ENCODE measurements around the gene TMA7B. TPM values are rescaled to one million over a fixed set of nuclear protein-coding genes. Genes with fewer than 3 reads are reported as not detected.

The TMA7B gene
- total and polyA plus RNA-seq, 2 donors (not counting 1 experiment from before 2014, with no cell fraction given) = 0.85 to 1.4 TPM

DNA sequence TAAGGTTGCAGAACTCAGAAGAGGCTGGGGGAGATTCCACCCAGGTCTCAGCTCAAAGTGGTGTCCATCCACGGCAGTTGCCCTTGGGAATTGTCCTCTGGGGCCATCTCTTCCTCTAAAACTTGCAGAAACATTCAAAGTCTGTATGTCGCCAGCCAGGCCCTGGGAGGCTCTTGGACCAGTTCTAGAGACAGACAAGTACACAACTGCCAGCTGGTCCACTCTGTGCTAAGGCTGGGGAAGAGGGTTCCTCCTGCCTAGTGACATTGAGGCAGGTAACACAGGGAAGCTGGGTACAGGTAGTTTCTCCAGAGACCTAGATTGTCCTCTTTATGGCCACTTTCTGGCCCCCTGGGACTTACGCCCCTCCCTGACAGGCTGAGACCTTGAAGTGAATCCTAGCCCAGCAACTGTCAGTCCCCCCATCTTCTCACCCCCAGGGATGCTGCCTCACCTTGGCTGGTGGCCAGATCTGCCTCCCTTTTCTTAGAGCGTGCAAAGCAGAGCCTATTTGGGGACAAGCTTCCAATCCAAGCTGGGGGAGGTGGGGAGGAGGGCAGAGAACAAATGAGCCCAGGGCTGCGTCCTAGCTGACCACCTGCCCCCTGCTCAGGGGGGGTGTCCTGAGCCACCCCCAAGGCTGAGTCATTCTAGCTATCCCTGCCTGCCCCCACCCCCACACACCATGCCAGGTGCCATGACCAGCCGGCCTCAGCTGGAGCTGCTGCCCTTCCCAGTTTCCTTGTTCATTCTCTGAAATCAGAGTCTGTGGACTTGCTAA is 42.9 kb downstream of the TMA7B start:
- peaks cover 0 to 14% (median 0%) of the 10 kb centered on the region in 4 experiments for H3K27me3 ChIP-seq (replicated peaks in 1 of 4; ENCODE audit: control extremely low read depth in 1 of 4, control insufficient read depth in 3 of 4, insufficient read depth in 4 of 4, low read length in 3 of 4)
- H3K79me2 ChIP-seq (ENCODE audit: control insufficient read depth, insufficient read depth, low read length) = no peaks in the 10 kb centered on the region
- no peaks in the 10 kb centered on the region for H3K36me3 ChIP-seq (replicated peaks in 1 of 2; ENCODE audit: control extremely low read depth in 1 of 2, control insufficient read depth in 1 of 2, extremely low read depth in 1 of 2, insufficient read depth in 2 of 2, low read length in 1 of 2)
- Mint-ChIP-seq H3K4me1 (no peaks in the 10 kb centered on the region), H3K9me3 (ENCODE audit: insufficient read depth) (no peaks in the 10 kb centered on the region), H3K27ac (no peak overlapping the region), H3K27me3 (peaks cover 37% of the 10 kb centered on the region), H3K4me3 (no peak overlapping the region)
- WGBS (ENCODE audit: insufficient coverage) = 76% methylated on average over 3 of the region's 6 CpGs
- ChIA-PET CTCF (interaction anchor here (0.6 to 2.8 kb wide), 4 partner anchors 21 to 368 kb away, joined by 4 to 9 read pairs (median 6); no protein-coding TSS in a partner anchor), POLR2A (no interaction called here)
- no peaks in the 10 kb centered on the region for H3K9me3 ChIP-seq (ENCODE audit: control extremely low read depth in 1 of 3, control insufficient read depth in 2 of 3, insufficient read depth in 1 of 3, low read length in 2 of 3)
- no peak overlapping the region for H3K27ac ChIP-seq (ENCODE audit: low read length in 2 of 2)
- intact Hi-C loops (cut with micrococcal nuclease) = no loop called here
- no peak for ATAC-seq (ENCODE audit: low read depth)
- no peak overlapping the region for H3K4me3 ChIP-seq (ENCODE audit: control extremely low read depth in 1 of 5, extremely low read depth in 1 of 5, insufficient read depth in 1 of 5, low read depth in 2 of 5, low read length in 4 of 5)
- H3K9ac ChIP-seq (ENCODE audit: low read length) = no peak overlapping the region
- H2AFZ ChIP-seq (ENCODE audit: insufficient read depth, low read depth, low read length, poor library complexity, severe bottlenecking) = no peak overlapping the region
- DNase-seq = no peak
- no peaks in the 10 kb centered on the region for H3K4me1 ChIP-seq (ENCODE audit: control insufficient read depth in 2 of 2, insufficient read depth in 2 of 2, low read length in 2 of 2)
- TF ChIP-seq, protein P1, sequence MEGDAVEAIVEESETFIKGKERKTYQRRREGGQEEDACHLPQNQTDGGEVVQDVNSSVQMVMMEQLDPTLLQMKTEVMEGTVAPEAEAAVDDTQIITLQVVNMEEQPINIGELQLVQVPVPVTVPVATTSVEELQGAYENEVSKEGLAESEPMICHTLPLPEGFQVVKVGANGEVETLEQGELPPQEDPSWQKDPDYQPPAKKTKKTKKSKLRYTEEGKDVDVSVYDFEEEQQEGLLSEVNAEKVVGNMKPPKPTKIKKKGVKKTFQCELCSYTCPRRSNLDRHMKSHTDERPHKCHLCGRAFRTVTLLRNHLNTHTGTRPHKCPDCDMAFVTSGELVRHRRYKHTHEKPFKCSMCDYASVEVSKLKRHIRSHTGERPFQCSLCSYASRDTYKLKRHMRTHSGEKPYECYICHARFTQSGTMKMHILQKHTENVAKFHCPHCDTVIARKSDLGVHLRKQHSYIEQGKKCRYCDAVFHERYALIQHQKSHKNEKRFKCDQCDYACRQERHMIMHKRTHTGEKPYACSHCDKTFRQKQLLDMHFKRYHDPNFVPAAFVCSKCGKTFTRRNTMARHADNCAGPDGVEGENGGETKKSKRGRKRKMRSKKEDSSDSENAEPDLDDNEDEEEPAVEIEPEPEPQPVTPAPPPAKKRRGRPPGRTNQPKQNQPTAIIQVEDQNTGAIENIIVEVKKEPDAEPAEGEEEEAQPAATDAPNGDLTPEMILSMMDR (IDR thresholded peaks at IDR 0.05) = no peak
- no peak for TF ChIP-seq EZH2 (IDR thresholded peaks at IDR 0.05; ENCODE audit: borderline replicate concordance, insufficient read depth, low read depth, low read length, poor library complexity, severe bottlenecking)
- H4K20me1 ChIP-seq (ENCODE audit: control insufficient read depth, insufficient read depth, low read length, poor library complexity, severe bottlenecking) = no peaks in the 10 kb centered on the region
- H3K4me2 ChIP-seq (replicated peaks; ENCODE audit: low read depth, low read length, poor library complexity, severe bottlenecking) = no peak overlapping the region

DNA sequence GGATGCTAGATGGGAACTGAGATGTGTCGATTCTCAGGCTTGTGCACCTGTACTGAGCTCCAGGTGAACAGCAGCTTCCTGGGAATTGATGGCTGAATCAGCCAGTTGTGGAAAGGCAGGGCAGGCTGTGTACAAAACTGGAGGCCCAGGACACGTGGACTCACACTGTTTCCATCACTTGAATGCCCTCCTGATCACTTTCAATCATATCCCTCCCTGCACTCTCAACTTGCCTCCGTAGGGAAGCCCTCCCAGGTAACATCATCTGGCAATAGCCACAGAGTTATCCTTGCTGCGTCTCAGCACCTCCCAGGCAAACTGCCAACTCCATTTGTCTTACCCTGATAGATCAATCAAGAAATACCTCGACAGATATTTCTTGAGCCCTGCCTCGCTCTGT is 44.6 kb downstream of the TMA7B start:
- H4K20me1 ChIP-seq (ENCODE audit: control insufficient read depth, insufficient read depth, low read length, poor library complexity, severe bottlenecking) = no peaks in the 10 kb centered on the region
- Mint-ChIP-seq H3K9me3 (ENCODE audit: insufficient read depth) (no peaks in the 10 kb centered on the region), H3K27me3 (peaks cover 48% of the 10 kb centered on the region), H3K27ac (no peak overlapping the region), H3K4me3 (no peak overlapping the region), H3K4me1 (no peaks in the 10 kb centered on the region)
- TF ChIP-seq, protein P1 (IDR thresholded peaks at IDR 0.05) = no peak
- no peak for TF ChIP-seq EZH2 (IDR thresholded peaks at IDR 0.05; ENCODE audit: borderline replicate concordance, insufficient read depth, low read depth, low read length, poor library complexity, severe bottlenecking)
- no peak overlapping the region for H3K4me3 ChIP-seq (ENCODE audit: control extremely low read depth in 1 of 5, extremely low read depth in 1 of 5, insufficient read depth in 1 of 5, low read depth in 2 of 5, low read length in 4 of 5)
- H3K4me1 ChIP-seq (ENCODE audit: control insufficient read depth in 2 of 2, insufficient read depth in 2 of 2, low read length in 2 of 2) = no peaks in the 10 kb centered on the region
- no peak overlapping the region for H3K9ac ChIP-seq (ENCODE audit: low read length)
- ChIA-PET POLR2A (no interaction called here), CTCF (interaction anchor here (2.8 kb wide), 1 partner anchor 20 kb away, joined by 9 read pairs; no protein-coding TSS in a partner anchor)
- H3K27ac ChIP-seq (ENCODE audit: low read length in 2 of 2) = no peak overlapping the region
- intact Hi-C loops (cut with micrococcal nuclease) = no loop called here
- H3K4me2 ChIP-seq (replicated peaks; ENCODE audit: low read depth, low read length, poor library complexity, severe bottlenecking) = no peak overlapping the region
- peaks cover 0 to 28% (median 3%) of the 10 kb centered on the region in 4 experiments for H3K27me3 ChIP-seq (replicated peaks in 1 of 4; ENCODE audit: control extremely low read depth in 1 of 4, control insufficient read depth in 3 of 4, insufficient read depth in 4 of 4, low read length in 3 of 4)
- no peak for ATAC-seq (ENCODE audit: low read depth)
- H3K36me3 ChIP-seq (replicated peaks in 1 of 2; ENCODE audit: control extremely low read depth in 1 of 2, control insufficient read depth in 1 of 2, extremely low read depth in 1 of 2, insufficient read depth in 2 of 2, low read length in 1 of 2) = no peaks in the 10 kb centered on the region
- DNase-seq = no peak
- no peaks in the 10 kb centered on the region for H3K9me3 ChIP-seq (ENCODE audit: control extremely low read depth in 1 of 3, control insufficient read depth in 2 of 3, insufficient read depth in 1 of 3, low read length in 2 of 3)
- WGBS (ENCODE audit: insufficient coverage) = 91% methylated on average over 6 of the region's 6 CpGs
- no peak overlapping the region for H2AFZ ChIP-seq (ENCODE audit: insufficient read depth, low read depth, low read length, poor library complexity, severe bottlenecking)
- no peaks in the 10 kb centered on the region for H3K79me2 ChIP-seq (ENCODE audit: control insufficient read depth, insufficient read depth, low read length)

All from B cell (primary cell).